LoVo (cell line): ENCODE results near the gene DCLK1.

ENCODE experiments used
- DNase-seq: peaks from one replicate; pipeline ENCODE4 v3.0.0-alpha.2; 2016; ENCODE audit warnings: low spot score

DCLK1 gene

DNA sequence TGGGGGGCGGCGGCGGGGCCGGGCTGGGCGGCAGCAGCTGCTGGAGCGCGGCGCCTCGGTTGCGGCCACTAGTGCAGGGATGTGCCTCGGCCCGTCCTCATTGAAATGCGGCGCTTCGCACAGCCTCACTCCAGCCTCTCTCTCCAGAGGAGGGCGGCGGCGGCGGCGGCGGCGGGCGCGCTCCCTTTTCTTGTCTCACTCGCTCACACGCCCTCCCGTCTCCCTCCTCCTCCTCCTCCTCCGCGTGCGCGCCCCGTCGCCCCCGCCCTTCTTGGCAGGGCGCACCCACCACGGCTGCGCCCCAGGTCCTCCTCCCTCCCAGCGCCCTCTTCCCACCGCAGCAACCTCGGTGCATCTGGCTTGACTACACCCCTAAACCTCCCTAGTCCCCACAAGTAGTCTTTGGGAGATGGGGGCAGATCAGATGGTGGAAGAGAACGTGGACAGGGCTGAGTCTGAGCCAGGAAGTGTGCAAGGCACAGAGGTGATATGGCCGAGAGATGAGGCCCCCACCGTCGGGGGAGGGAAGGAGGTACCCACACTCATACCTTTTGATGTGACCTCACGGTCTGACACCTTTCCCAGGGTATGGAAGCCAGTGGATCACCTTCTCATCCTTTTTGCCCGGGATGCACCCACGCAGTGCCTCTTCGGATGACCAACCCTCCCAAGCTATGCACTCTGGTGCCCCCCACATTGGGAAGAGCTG lies at the start of gene DCLK1:
Gene DCLK1, minus strand, starts transcription at position 161 of the 709 bp plus-strand sequence.
- no peak for DNase-seq

DNA sequence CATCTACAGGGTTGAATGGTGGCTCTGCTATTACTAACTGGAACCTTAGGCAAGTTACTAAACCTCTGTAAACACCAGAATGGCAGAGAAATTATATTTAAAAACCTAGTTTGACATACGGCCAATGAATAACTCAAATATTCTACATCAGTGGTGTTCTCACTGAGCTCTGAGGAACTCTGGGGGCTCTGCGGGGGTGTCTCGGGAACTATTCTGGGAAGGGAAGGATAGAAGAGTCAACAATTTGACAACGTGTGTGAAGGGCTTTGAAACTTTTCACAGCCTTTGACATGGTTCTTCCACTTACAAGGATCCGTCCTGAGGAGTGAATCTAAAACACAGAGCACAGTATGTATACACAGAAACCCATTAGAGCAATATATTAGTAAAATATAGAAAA lies 44.4 kb upstream of the DCLK1 start:
- DNase-seq: no peak

DNA sequence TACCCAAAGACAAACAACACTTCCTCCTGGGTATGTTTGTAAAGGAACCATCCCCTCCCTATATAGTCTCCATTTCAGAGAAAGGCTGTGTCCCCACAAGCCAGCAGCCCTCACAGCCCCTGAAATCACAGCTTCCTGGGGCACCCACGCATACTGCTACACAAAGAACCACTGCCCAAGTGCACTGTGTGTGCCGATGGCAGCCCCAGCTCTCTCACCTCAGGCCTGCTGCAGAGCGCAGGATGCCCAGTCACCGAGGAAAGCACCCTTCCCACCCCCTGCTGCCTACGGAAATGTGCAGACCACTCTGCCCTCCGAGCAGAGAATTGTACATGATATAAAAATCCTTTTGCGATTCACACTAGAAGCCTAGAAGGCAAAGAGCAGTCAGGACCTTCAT lies 43.7 kb upstream of the DCLK1 start:
- DNase-seq: no peak

DNA sequence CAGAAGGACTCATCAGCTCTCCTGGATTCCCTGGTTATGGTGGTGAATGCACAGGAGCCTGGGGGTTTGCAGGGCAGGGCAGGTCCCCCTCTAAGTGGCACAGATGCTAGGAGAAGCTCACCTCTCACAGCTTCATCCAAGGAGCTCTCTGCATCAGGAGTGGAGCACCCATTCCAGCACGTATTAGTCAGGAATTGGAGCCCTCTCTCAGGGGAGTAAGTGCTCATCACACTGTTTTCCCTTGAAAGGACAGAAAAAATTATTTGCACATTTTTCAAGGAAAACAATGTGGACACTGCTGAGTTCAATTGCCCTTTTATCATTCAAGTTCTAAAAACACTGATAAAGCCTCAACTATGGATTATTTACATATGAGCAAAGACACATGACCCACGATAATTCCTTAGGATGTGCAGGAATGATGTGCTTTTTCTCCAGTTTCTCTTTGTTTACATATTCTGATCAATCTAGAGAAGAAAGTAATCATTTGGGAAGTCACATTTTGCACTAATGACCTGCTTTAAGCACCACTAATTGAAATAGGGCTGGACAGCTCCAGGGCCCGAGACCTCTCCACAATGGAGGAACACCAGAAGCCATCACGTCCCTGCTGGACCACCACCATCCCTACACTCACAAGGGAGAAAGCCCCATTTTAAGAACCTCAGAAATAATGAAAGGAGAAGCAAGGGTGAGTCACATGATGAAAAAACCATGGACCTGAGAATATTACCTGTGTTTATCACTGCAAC lies 42.6 kb upstream of the DCLK1 start:
- no peak for DNase-seq

DNA sequence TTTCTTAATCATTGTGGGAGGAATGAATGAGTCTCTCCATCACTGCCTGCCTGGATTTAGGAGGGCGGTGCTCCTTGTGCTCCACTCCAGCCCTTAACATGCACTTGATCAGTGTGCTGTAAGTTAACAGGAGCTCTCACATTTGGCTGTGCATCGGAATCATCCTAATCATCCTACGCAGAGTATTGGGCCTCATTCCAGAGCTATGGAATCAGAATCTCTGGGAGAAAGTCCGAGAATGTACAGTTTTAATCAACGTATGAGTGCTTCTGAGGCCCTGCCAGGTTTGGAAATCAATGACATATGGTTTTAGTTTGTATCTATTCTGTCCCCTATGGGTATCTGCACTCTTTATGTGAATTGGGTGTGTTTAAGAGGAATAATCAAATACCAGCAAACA lies 34.9 kb upstream of the DCLK1 start:
- DNase-seq: no peak

DNA sequence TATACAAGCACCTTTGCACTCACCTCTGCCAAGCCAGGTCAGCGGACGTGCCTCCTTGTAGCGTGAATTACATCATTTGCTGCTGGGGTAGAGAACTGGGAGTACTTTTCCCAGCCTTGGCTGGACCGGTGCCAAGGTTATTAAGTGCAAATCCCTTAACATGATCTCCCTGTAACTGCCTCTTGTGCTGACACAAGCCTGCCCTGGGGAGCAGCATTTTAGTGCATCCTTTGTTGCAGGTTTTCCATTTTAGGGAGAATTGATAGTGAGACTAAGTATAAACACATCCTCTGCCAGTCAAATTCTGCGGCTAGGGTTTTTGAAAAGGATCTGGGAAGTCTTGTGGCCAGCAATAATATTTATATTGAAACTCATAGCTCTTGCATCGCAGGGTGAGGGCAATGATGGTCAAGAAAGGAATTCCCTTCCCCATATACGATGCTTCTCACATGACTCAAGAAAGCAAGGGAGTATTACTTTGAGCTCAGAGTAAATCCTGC lies 32.7 kb upstream of the DCLK1 start:
- DNase-seq: no peak

DNA sequence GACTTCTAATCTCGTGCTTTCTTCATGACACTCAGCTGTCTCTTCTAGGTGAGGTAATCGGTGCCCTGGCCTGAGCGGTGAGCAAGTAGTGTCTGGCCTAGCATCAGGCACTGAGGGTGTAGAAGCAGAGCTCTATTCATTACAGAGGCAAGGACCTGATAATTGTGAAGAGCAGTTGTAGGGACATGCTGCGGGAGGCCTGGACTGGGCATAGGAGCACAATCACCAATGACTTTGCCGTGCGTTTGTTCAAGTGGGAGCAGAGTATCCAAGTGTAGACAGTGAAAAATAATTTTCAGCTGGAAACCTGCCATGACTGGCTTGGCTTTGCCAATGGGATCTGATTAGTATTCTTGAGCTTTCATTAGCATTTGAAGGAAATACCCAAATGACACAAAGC lies 32.1 kb upstream of the DCLK1 start:
- DNase-seq: no peak

DNA sequence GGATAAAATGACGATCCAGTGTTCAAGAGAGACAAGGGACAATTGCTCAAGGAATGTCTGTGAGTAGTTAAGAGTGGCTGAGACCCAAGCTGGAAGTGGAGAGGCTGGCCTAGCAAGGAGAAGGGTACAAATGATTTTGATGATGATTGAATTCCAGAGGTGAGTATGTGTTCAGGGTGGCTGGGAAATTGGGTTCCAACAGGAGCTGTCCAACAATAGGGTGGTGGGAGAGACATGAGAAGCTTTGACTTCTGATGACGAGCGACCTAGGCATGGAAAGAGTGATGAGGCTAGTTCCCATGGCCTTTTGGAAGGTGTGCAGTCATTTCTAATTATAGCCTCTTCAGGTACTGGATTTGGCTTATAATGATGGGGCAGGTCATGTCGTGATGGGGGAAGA lies 29.1 kb upstream of the DCLK1 start:
- DNase-seq: no peak

DNA sequence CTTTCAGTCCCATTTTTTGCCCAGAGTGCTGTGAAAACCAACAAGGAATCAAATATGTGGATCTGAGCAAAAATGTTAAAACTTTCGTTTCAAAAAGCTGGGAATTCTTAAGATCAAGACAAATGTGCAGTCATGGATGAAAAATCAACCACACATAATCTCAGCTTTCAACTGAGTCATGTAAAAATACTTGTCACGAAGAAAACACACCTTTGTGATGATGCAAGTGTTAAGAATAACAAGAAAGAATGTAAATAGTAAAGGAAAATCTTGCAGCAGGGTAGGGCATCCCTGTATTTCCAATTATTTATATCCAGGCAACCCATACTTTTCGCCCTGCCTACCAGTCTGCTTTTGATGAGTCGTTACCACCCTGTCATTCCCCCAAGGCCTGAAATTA lies 27.4 kb upstream of the DCLK1 start:
- DNase-seq: no peak

DNA sequence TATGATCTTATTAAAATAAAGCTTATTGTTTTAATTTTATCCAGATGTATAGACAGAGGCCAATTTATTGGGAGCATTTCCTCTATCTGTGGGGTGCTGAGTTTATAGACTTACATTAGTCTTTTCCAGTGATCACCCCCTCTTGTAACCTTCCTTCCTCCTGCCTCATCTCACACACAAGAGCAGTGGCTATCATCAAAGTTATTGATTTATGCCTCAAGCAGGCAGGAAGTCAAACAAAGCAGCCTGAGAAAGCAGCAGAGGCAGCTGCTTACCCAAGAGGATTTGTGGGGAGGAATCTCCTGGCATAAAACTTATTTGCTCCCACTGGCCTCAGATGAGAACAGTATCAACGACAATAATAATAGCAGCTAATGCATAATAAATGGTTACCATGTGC lies 26.3 kb upstream of the DCLK1 start:
- DNase-seq: no peak

DNA sequence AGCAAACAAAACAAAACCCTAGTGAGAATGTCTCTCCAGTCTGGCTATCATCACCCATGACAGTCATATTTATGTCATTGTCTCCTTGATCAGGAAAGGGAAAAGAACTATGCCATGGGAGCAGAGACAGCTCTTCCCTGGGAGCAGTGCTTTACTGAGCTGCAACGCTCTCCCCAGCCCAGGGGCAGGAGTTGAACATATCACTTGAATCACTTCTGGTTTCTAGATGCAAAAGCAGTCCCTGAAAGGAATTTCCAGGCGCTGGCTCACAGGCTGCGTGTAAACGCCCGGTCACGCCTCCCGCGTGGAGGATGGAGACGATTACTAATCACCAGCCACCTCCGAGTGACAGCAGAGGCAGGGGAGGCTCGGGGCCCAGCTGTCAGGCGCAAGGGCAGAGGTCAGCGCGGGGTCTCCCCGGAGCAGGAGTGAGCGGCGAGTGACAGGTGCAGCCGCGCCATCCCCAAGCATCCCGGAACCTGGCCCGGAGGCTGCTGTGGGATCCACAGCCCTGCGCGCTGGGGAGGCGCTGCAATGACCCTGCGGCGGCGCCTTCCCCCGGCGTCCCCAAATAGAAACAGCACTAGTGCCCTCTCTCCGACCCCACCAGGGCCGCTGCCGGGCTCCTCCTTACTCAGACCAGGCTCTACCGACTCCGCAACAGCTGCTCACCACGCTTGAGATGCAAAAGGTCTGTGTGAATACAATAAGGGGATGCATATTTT lies 23.5 kb upstream of the DCLK1 start:
- DNase-seq: no peak

DNA sequence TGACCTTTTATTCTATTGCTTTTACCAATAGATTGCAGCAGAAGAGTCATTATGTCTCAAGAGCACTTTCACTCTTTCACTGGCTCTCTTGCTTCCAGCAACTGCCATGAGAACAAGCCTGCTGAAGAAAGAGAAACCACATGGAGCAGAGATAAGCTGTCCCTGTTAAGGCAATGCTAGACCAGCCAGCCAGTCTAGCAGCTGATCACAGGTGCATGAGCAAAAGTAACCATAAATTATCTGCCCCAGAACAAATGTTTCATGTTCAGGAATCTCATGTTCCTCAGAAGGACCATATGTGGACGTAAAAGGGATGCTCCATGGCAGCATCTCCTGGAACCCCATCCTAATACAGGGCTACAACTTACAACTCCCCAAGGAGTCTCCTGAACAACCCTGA lies 20.4 kb upstream of the DCLK1 start:
- no peak for DNase-seq

DNA sequence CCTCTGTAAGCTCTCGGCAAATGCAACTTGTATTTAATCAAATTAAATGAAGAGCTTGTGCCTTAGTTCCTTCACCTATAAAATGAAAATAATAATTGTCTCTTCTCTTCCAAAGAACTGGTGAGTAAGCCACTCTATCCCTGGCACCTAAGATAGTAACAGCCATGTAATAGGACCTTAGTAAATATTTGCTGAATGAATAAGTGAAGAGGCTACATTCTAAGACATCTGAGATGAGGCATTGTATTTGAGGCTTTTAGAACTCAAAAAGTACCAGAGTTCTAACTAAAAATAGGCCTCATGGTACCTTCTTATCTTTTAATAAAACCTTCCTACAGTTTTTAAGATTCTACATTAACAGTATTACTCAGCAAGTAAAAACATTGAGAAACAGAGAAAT lies 17.3 kb upstream of the DCLK1 start:
- no peak for DNase-seq

DNA sequence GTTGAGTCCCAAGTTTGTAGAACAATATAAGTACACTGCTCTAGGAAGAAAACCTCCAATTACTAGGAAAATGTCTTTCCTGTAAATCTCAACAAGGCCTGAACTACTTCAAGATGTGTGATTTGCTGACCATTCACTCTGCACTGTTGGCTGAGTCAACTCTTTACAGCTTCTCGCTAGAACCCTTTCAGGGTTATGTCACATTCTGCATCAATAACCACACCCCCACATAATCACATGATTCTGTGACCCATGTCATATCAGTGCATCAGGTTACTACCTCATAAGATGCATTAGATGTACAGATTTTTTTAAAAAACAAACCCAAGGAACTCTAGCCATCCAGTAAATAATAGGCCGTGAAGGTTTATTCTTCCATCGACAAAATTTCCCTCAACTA lies 16.1 kb upstream of the DCLK1 start:
- no peak for DNase-seq

DNA sequence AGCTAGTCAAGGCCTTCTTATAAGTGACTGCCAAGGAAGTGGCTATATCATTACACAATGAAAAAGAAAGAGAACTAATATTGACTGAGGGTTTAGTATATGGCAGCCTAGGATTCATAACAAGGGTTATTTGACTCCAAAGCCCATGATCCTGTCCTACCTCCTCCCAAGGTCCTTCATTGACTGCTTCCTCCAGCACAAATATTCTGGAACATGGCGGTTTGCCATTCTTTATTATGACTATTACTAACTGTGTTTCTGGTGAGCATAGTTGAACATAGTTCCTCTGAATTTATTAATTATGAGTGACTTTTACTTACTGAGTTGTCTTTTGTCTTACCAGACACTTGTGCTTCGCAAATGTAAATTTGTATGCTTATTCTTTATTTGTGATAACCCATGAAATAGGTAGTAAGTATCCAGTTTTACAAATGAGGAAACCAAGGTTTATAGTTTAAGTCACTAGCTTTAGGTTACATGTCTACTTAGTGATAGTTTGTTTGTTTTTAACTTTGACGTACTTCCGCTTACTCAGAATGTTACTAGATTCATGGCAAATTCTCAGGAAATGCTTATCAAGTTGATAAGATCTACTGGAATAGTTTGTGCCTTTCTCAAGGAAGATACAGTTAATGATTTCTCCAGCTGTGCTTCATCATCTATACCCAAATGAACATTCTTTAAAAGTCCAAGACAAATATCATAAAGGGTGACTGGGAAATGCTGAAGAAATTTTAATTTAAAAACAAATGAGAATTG lies 15.5 kb upstream of the DCLK1 start:
- no peak for DNase-seq

DNA sequence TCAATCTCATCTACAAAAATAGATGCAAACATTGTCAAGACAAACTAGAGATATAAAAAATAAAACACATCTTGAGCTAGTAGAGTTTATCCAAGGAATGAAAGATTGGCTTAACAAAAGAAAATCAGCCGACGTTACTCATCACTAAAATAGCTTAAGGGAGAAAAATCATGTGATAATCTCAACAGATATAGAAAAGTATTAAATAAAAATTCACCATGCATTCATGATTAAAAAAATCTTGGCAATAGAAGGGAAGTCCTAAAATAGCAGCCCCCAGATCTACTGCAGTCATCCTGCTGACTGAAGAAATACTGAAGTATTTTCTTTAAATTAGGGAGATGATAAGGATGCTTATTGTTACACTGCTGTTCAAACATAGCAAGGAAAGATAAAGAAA lies 12.6 kb upstream of the DCLK1 start:
- DNase-seq: no peak

DNA sequence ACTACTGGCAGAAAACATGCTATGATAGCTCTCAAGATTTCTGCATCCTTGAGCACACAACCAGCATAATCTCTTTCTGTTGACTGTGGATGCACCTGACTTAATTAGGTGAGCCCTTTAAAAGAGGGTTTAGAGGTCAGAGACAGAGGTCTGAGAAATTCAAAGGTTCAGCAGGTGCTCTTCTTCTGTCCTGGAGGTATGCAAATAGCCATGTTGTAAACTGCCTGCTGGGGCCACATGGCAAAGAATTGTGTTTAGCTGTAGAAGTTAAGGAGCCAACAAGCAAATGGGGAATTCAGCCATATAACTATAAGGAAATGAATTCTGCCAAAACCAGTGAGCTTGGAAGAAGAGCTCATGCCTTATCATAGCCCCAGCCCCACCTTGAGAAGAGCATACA lies 11.6 kb upstream of the DCLK1 start:
- DNase-seq: no peak

DNA sequence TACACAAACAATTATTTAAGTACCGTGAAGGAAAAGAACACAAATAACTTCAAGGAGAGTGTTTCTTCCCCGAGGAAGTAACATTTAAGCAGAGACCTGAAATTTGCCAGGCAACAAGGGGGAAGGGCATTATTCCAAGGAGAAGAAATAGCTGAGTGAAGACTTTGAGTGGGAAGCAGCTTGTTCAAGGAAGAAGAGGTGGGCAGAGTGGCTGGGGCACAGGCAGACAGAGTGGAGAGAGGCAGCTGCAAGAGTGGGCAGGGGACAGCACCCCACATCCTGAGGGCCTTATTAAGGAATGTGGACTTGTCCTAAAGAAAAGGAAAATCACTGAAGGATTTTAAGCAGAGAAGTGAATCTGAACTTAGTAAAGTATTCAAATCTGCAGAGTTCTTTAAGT lies 4.7 kb upstream of the DCLK1 start:
- DNase-seq: no peak

DNA sequence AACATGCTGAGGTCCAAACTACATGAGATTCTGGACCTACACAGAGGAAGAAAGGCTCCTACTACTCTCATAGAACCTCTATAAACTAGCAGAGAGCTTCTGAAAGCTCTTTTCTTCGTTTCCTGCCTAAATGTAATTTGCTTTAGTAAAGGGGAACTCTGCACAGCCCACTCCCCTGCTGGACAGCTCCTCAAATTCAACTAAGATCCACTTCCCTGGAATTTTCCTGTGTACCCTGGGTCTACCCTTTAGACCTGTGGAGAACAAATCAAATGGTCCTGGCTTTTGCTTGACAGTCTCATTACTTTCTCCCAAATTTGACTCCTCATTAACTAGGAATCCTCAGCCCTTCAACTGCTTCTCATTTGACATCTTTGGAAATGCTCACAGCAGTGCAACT lies 3.5 kb upstream of the DCLK1 start:
- no peak for DNase-seq

DNA sequence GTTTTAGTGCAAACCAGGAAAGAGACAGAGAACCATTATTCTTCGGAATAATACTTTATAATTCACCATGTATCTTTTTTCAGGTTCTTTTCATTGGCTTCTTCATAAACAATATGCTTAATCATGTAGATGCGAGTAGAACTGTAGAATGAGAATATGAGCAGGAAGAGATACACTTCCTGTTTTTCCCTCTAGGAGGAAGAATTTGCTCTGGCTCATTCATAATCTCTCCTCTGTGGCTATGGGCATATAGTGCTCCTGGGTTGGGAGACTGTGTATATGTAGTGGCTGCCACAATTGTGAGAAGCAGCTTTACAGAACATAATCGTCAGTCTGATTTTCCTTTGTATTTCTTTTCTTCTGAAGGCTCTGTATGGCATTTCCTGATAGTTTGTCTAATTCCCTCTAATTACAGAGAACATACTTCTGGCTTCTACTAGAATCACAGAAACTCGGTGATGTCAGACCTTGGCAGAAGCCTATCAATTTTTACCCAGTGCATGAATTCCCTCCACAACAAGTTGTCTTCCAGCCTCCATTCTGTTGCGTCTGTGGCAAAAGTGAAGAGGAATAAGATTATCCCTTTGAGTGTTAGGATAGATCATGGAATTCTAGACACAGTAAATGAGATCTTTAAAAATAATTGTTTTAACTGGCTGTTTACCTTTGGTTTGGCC lies 2.9 kb upstream of the DCLK1 start:
- no peak for DNase-seq

DNA sequence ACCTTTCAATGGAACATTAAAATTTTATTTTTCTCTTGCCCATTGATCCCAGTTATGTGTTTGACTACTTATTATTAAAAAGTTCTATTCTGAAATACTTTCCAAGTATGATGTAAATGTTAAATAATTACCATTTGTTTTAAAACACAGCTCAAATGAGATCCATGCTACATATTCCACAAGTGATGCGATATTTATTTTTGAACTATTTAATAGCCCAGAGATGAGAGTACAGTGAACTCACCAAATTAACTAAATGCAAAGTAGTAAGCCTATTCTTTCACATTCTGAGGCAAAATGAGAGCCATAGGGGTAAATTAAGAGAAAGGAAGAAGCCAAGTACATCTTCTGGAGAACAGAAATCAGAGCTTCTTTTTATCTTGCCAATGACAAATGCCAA lies 1.2 kb upstream of the DCLK1 start:
- no peak for DNase-seq

DNA sequence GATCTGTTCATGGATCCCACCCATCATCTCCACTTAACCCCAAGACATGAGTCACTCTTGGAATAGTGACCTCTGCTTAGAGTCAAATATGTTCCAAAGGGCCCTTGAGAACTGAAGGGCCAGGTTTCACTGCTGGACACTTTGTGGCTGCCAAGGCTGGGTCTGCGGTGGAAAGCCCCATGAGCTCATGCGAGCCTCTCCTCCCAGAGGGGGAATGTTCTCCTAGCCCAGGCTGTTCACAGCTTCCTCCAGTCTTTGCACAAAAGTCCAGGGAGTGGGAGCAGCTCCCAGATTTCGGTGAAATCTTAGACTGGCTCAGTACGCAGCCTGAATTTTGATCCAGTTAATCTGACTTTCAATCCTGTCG lies 732 bp upstream of the DCLK1 start:
- DNase-seq: no peak
